8988T (cell line): ENCODE measurements around the gene CMTM2.
"Not testable (repeated sequence)": the region's sequence is repeated elsewhere in the genome, so short reads cannot be mapped to it uniquely, and the experiment has no call there.

Experiments used
- DNase-seq: peaks from one replicate; pipeline ENCODE4 v3.0.0; 2011

CMTM2 gene

GRCh38 chr16:66553223-66553622, 26.0 kb upstream of the CMTM2 start:
- DNase-seq, result no peak

DNA sequence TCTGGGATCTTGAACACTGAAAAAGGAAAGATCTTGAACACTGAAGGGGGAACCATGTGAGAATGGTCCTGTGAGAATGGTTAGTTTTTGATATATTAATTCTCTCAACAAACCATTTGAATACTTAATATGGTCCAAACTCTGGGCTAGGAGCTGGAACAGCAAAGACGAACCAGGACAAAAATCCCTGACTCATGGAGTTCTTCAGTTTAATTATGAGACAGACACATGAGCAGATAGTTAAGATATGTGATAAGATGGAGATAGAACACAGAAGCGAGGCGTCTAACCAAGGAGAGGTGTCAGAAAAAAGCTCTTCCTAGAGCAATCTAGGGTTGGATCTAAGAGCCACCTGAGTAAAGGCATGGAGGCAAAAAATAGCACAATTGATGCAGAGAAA, 25.2 kb upstream of the CMTM2 start:
- DNase-seq, result no peak

- DNase-seq, result no peak
These were observed 24.8 kb upstream of the CMTM2 start for GRCh38 chr16:66554495-66554894.

GRCh38 chr16:66560107-66560506, 19.2 kb upstream of the CMTM2 start:
- DNase-seq, result no peak

- no peak for DNase-seq
These were observed 17.7 kb upstream of the CMTM2 start for GRCh38 chr16:66561381-66562080.

GRCh38 chr16:66562409-66562808, 16.9 kb upstream of the CMTM2 start:
- no peak for DNase-seq

DNA sequence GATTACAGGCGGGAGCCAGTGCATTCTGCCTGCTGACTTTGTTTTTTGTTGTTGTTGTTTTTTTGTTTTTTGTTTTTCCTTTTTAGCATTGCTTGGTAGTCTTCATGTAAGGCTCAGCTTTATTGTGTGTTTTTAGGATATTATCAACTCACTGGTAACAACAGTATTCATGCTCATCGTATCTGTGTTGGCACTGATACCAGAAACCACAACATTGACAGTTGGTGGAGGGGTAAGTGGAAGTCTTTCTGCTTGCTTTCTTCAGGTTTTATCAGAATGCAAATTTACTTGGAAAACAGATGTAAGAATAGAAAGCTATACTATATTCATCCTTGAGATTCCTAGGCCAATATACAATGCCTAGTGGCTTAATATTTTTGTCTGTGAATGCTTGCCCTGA, 16.3 kb upstream of the CMTM2 start:
- no peak for DNase-seq

- DNase-seq, result no peak
These were observed 15.5 kb upstream of the CMTM2 start for GRCh38 chr16:66563574-66564334.

GRCh38 chr16:66566051-66566901, 13.0 kb upstream of the CMTM2 start, which contains the start of gene CMTM1:
TSS of gene CMTM1 (plus strand) at chr16:66566439. CDS start at chr16:66566514, 75 bp downstream.
- DNase-seq, result no peak

GRCh38 chr16:66567270-66567669, 12.0 kb upstream of the CMTM2 start:
- DNase-seq, result not testable (repeated sequence)

GRCh38 chr16:66568355-66568754, 10.9 kb upstream of the CMTM2 start:
- DNase-seq, result no peak

DNA sequence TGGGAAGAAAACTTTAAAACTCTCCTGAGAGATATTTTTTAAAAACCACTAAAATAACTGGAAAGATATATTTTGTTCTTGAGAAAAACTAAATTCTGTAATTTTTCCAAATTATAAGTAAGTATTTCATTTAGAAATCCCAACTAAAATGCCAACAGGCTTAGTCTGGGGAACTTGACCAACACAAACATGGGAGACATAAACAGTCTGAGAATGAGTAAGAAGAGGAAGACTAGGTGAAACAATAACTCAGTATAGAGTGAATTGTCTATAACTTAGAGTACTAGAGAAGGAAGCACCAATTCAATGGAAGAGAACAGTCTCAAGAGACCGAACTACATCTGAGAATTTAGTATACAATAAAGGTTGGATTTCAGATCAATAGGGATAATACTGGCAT, 10.1 kb upstream of the CMTM2 start:
- DNase-seq, result no peak

DNA sequence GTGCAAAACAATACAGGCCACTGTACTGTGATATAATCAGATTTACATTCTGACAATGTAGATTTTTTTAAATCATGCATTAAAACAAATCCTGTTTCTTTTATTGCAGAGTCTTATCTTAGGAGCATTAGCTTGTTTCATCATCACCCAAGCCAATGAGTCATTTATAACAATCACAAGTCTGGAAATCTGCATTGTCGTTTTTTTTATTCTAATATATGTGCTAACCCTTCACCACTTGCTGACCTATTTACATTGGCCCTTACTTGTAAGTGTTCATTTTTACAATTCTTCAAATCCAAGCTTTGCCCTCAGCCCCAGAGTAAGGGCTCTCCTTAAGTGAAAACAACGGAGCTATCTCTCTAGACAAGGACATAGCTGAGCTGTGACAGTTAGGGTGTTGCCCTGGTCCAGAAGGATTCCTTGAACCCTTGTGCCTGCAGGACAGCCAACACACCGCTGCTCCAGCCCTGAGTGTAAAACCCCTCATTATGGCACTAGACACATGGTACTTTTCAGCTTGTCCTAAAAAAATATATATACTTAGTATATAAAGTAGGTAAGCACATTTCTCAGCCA, 9.3 kb upstream of the CMTM2 start:
- no peak for DNase-seq

- no peak for DNase-seq
These were observed 6.9 kb upstream of the CMTM2 start for GRCh38 chr16:66572356-66572755.

GRCh38 chr16:66574081-66574480, 5.2 kb upstream of the CMTM2 start:
- no peak for DNase-seq

DNA sequence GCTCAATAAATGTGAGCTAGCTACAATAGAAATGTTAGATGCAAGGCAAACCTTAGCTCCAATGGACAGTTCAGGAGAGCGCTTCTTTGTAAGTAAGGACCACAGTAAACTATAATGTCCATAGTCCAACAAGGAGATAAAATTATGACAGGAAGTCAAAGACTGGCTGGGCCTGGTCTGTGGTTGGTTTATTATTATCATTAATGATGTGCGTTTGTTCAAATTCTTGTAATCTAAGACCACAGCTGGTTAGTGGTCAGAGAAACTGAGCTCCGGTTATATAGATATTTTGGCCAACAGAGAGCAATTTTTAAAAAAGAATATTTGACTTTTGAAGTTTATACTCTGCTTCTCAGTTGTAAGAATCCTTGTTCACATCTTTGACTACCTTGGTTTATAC, 4.7 kb upstream of the CMTM2 start:
- no peak for DNase-seq

DNA sequence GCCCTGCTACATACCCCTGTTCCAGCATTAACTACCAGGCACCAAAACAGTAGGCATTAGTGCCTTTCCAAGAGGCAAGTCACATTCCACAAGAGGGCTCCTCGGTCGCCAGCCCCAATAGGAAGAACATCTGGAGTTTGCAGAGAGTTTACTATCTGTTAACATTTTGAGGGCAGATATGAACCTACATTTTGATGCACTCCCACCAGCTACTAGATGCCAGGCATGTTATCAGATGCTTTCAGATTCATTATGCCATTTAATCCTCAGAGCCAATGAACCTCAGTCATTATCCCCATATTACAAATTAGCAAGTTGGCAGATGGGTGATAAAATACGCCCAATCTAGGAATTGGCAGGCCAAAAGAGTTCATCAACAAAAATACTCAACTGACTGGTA, 4.2 kb upstream of the CMTM2 start:
- no peak for DNase-seq

GRCh38 chr16:66576296-66576695, 3.0 kb upstream of the CMTM2 start:
- no peak for DNase-seq

DNA sequence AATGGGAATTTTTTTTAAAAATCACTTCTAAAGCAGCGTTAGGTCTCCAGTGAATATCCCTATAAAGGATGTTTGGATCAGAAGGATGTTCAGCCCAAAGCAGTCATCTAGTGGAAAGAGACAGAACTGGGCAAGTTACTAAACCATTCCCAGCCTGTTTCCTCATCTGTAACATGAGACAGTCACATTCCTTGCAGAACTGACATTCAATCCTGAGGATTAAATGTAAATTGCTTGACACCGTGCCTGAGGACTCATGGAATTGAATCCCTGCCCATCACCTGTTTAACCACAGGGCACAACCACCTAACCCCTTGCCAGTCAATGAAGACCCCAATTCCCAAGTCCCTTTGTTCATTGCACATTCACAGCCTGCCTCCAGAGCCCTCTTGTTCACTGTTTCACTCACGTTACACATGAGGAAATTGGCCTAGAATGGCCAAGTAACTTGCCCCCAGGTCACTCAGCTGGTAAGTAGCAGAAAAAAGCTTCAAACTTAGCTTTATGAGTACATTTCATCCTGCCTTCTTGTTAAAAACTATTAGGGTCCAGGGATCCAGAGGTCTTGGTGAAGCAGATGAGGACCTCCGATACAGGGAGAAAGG, 1.4 kb downstream of the CMTM2 start:
- peak; percentile 54 for DNase-seq

GRCh38 chr16:66581246-66581952, 2.1 kb downstream of the CMTM2 start:
- no peak for DNase-seq

GRCh38 chr16:66585481-66586239, 6.4 kb downstream of the CMTM2 start:
- no peak for DNase-seq
